NOMO-1 treated with dmso at 0.1 percent for 144 hours (cell line): Measurements from ENCODE around the gene REPS2.

Experiments
- DNase-seq: peaks from one replicate; lab custom pipeline; 2025; ENCODE audit not compliant: unreplicated experiment; lab: John Stamatoyannopoulos, UW

REPS2 gene

GRCh38 chrX:17032351-17032750 lies 85.9 kb downstream of the REPS2 start:
- DNase-seq: no peak

- no peak for DNase-seq
Observed at GRCh38 chrX:17033225-17033624, 86.8 kb downstream of the REPS2 start.

GRCh38 chrX:17035111-17035510 lies 88.7 kb downstream of the REPS2 start:
- DNase-seq: no peak

- no peak for DNase-seq
Observed at GRCh38 chrX:17036171-17036961, 89.9 kb downstream of the REPS2 start.

- no peak for DNase-seq
Observed at GRCh38 chrX:17038277-17038676, 91.8 kb downstream of the REPS2 start.

GRCh38 chrX:17038681-17039161 lies 92.3 kb downstream of the REPS2 start:
- peak; percentile 45 for DNase-seq

GRCh38 chrX:17039826-17040225 lies 93.4 kb downstream of the REPS2 start:
- DNase-seq: no peak

- DNase-seq: no peak
Observed at GRCh38 chrX:17040711-17041110, 94.3 kb downstream of the REPS2 start.

GRCh38 chrX:17042037-17042436 lies 95.6 kb downstream of the REPS2 start:
- no peak for DNase-seq

- DNase-seq: peak; percentile 47
Observed at GRCh38 chrX:17046478-17047097, 100.1 kb downstream of the REPS2 start.

- DNase-seq: no peak
Observed at GRCh38 chrX:17047224-17047623, 100.8 kb downstream of the REPS2 start.

- no peak for DNase-seq
Observed at GRCh38 chrX:17052210-17052609, 105.8 kb downstream of the REPS2 start.

GRCh38 chrX:17052793-17053192 lies 106.3 kb downstream of the REPS2 start:
- DNase-seq: no peak

- no peak for DNase-seq
Observed at GRCh38 chrX:17053502-17053901, 107.0 kb downstream of the REPS2 start.

GRCh38 chrX:17056868-17057608 lies 110.6 kb downstream of the REPS2 start:
- no peak for DNase-seq

- DNase-seq: no peak
Observed at GRCh38 chrX:17062065-17062464, 115.6 kb downstream of the REPS2 start.

GRCh38 chrX:17065100-17065499 lies 118.6 kb downstream of the REPS2 start:
- DNase-seq: no peak

- DNase-seq: no peak
Observed at GRCh38 chrX:17067534-17067933, 121.1 kb downstream of the REPS2 start.

GRCh38 chrX:17072301-17072700 lies 125.8 kb downstream of the REPS2 start:
- no peak for DNase-seq

- DNase-seq: no peak
Observed at GRCh38 chrX:17072721-17073230, 126.3 kb downstream of the REPS2 start.

GRCh38 chrX:17075004-17075403 lies 128.5 kb downstream of the REPS2 start:
- DNase-seq: no peak

- DNase-seq: no peak
Observed at GRCh38 chrX:17077361-17077760, 130.9 kb downstream of the REPS2 start.
